AG04449 (cell line): Measurements from ENCODE around the gene TTK.
"Not testable (repeated sequence)": the region's sequence is repeated elsewhere in the genome, so short reads cannot be mapped to it uniquely, and the experiment has no call there.

Experiments used
- CTCF ChIA-PET: fragments of 350-600 bp; formaldehyde crosslinking; extraction: SDS; loops from one replicate; lab custom pipeline; 2021; ENCODE audit warnings: antibody characterized with exemption; lab: Yijun Ruan, JAX
- POLR2A ChIA-PET: fragments of 400-600, 350-600 bp; formaldehyde crosslinking; extraction: SDS; loops from one replicate; lab custom pipeline; 2020; ENCODE audit warnings: antibody characterized with exemption, inconsistent platforms; lab: Yijun Ruan, JAX
- DNase-seq: peaks from one replicate; pipeline ENCODE4 v3.0.0-alpha.2; 2010; ENCODE audit warnings: low read depth, low spot score
- H3K4me3 ChIP-seq: 2 replicates; pipeline ENCODE4 v1.5.1; 2011; ENCODE audit warnings: low read depth, mild to moderate bottlenecking, control low read depth, low read length
- CTCF ChIP-seq: IDR thresholded peaks from one replicate; pipeline ENCODE4 v1.5.1; 2011; ENCODE audit warnings: mild to moderate bottlenecking, moderate library complexity, low read length, control low read depth, inconsistent platforms; ENCODE audit not compliant: insufficient read depth; ENCODE audit errors: missing control alignments

The TTK gene

GRCh38 chr6:80028589-80028988 lies 24.1 kb downstream of the TTK start:
- POLR2A ChIA-PET, result no interaction called here
- no peak overlapping the region for H3K4me3 ChIP-seq
- TF ChIP-seq CTCF, result no peak
- no peak for DNase-seq
- CTCF ChIA-PET, result interaction anchor here (1.2 kb wide), 2 partner anchors 10 to 85 kb away, joined by 3 read pairs; no protein-coding TSS in a partner anchor

- POLR2A ChIA-PET, result no interaction called here
- H3K4me3 ChIP-seq, result no peak overlapping the region
- no peak for TF ChIP-seq CTCF
- CTCF ChIA-PET, result no interaction called here
- no peak for DNase-seq
These were observed 25.0 kb downstream of the TTK start for GRCh38 chr6:80029470-80029869.

GRCh38 chr6:80048220-80048619 lies 43.8 kb downstream of the TTK start:
- POLR2A ChIA-PET, H3K4me3 ChIP-seq, CTCF ChIA-PET, DNase-seq: not testable (repeated sequence)

- ChIA-PET POLR2A (no interaction called here), CTCF (no interaction called here)
- no peak overlapping the region for H3K4me3 ChIP-seq
- DNase-seq, result no peak
- TF ChIP-seq CTCF, result no peak
These were observed 56.3 kb downstream of the TTK start for GRCh38 chr6:80060774-80061173.

- DNase-seq, POLR2A ChIA-PET, CTCF ChIA-PET, H3K4me3 ChIP-seq: not testable (repeated sequence)
These were observed 63.7 kb downstream of the TTK start for GRCh38 chr6:80068146-80068545.

- POLR2A ChIA-PET, DNase-seq, H3K4me3 ChIP-seq, CTCF ChIA-PET: not testable (repeated sequence)
These were observed 66.0 kb downstream of the TTK start for GRCh38 chr6:80070431-80070830.

- CTCF ChIA-PET, result interaction anchor here (1.3 to 1.4 kb wide), 2 partner anchors 127 to 207 kb away, joined by 3 read pairs; no protein-coding TSS in a partner anchor
- TF ChIP-seq CTCF, result no peak
- DNase-seq, result no peak
- no peak overlapping the region for H3K4me3 ChIP-seq
- POLR2A ChIA-PET, result no interaction called here
These were observed 72.6 kb downstream of the TTK start for GRCh38 chr6:80077067-80077466.

- no peak for TF ChIP-seq CTCF
- ChIA-PET CTCF (interaction anchor here (1.8 kb wide), 1 partner anchor 9 kb away, joined by 4 read pairs; no protein-coding TSS in a partner anchor), POLR2A (no interaction called here)
- no peak for DNase-seq
- no peak overlapping the region for H3K4me3 ChIP-seq
These were observed 84.2 kb downstream of the TTK start for GRCh38 chr6:80088637-80089036.
